Endothelial cell of umbilical vein (primary cell): ENCODE data around the gene SULT1E1.

Experiments used
- FOS ChIP-seq: IDR thresholded peaks from 2 replicates; pipeline ENCODE4 v1.6.1; 2011; ENCODE audit warnings: mild to moderate bottlenecking, low read length, moderate library complexity, borderline replicate concordance; ENCODE audit not compliant: insufficient read depth
- GATA2 ChIP-seq: IDR thresholded peaks from 2 replicates; pipeline ENCODE4 v1.7.0; 2011; ENCODE audit warnings: low read depth, mild to moderate bottlenecking, moderate library complexity, mixed read lengths, low read length; ENCODE audit not compliant: insufficient read length, insufficient read depth
- JUN ChIP-seq: IDR thresholded peaks from 2 replicates; pipeline ENCODE4 v1.6.1; 2011; ENCODE audit warnings: borderline replicate concordance, low read depth; ENCODE audit not compliant: insufficient read length, insufficient read depth
- POLR2A ChIP-seq: IDR thresholded peaks from 2 replicates; pipeline ENCODE4 v1.6.1; 2012; ENCODE audit warnings: low read depth, mild to moderate bottlenecking, control low read depth, low read length
- POLR2AphosphoS5 ChIP-seq: IDR thresholded peaks from 2 replicates; pipeline ENCODE4 v1.6.1; 2012; ENCODE audit warnings: low read depth, mild to moderate bottlenecking, control low read depth, low read length, moderate library complexity; ENCODE audit not compliant: insufficient read depth
- TF ChIP-seq, protein P1 (sequence below), 2 donors: IDR thresholded peaks; 1 replicate in 1 of 2; 2 replicates in 1 of 2; pipeline ENCODE4 v1.5.1; 2011; ENCODE audit warnings: low read length in 2 of 2, mild to moderate bottlenecking in 2 of 2, moderate library complexity in 2 of 2, control low read depth in 1 of 2, inconsistent platforms in 1 of 2, low read depth in 1 of 2; ENCODE audit not compliant: insufficient read depth in 1 of 2; ENCODE audit errors: extremely low read depth in 1 of 2

DNA sequence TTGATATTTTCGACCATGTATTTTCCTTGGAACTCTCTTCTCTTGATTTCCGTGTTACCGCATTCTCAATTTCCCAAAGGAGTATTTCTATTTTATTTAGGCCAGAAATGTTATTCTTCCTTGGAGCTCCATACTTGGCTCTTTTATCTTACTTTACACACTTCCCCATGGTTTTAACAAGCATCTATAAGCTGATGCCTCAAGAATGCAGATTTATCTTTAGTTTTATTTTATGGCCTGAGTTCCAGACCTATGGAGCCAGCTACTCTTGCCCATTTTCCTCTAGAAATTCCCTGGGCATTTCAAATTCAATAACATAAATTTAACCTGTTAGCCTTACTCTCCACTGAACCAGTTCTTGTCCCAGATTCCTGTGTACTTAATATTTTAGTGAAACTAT, 43.7 kb downstream of the SULT1E1 start:
- TF ChIP-seq, protein P1, sequence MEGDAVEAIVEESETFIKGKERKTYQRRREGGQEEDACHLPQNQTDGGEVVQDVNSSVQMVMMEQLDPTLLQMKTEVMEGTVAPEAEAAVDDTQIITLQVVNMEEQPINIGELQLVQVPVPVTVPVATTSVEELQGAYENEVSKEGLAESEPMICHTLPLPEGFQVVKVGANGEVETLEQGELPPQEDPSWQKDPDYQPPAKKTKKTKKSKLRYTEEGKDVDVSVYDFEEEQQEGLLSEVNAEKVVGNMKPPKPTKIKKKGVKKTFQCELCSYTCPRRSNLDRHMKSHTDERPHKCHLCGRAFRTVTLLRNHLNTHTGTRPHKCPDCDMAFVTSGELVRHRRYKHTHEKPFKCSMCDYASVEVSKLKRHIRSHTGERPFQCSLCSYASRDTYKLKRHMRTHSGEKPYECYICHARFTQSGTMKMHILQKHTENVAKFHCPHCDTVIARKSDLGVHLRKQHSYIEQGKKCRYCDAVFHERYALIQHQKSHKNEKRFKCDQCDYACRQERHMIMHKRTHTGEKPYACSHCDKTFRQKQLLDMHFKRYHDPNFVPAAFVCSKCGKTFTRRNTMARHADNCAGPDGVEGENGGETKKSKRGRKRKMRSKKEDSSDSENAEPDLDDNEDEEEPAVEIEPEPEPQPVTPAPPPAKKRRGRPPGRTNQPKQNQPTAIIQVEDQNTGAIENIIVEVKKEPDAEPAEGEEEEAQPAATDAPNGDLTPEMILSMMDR (IDR thresholded peaks at IDR 0.05; ENCODE audit: extremely low read depth in 1 of 2, insufficient read depth in 1 of 2, low read depth in 1 of 2, low read length in 2 of 2): no peak
- TF ChIP-seq POLR2A: no peak
- TF ChIP-seq GATA2: no peak
- no peak for TF ChIP-seq POLR2AphosphoS5
- TF ChIP-seq FOS: no peak
- no peak for TF ChIP-seq JUN
